Esophagus muscularis mucosa (tissue), 4 donors: Measurements from ENCODE around the gene YPEL1. TPM values are rescaled to one million over a fixed set of nuclear protein-coding genes. Genes with fewer than 3 reads are reported as not detected.

Experiments
- DNase-seq: peaks from one replicate; pipeline ENCODE4 v3.0.0-alpha.2; 2017; ENCODE audit errors: extremely low spot score
- H3K27ac ChIP-seq, 4 donors: fragments of 200-600 bp; sonication (generic); replicated peaks in 1 of 4; 1 replicate in 3 of 4; 2 replicates in 1 of 4; pipeline ENCODE4 v1.5.1; 2016 to 2019; ENCODE audit warnings: mild to moderate bottlenecking in 1 of 4
- H3K27me3 ChIP-seq, 4 donors: fragments of 200-600 bp; sonication (generic); one replicate each; pipeline versions ENCODE4 v1.5.1 to v1.6.0; 2016 to 2019
- H3K36me3 ChIP-seq, 4 donors: fragments of 200-600 bp; sonication (generic); one replicate each; pipeline ENCODE4 v1.5.1; 2016 to 2019
- H3K4me1 ChIP-seq, 4 donors: fragments of 200-600 bp; sonication (generic); one replicate each; pipeline ENCODE4 v1.5.1; 2016 to 2019
- H3K4me3 ChIP-seq, 4 donors: fragments of 200-600 bp; sonication (generic); 1 replicate in 2 of 4; 2 replicates in 2 of 4; pipeline ENCODE4 v1.5.1; 2016 to 2019; ENCODE audit warnings: mild to moderate bottlenecking in 4 of 4, moderate library complexity in 1 of 4
- H3K9me3 ChIP-seq, 4 donors: fragments of 200-600 bp; sonication (generic); 1 replicate in 3 of 4; 2 replicates in 1 of 4; pipeline ENCODE4 v1.5.1; 2016 to 2019
- EP300 ChIP-seq: sonication (generic); formaldehyde crosslinking; IDR thresholded peaks from one replicate; pipeline ENCODE4 v1.6.1; 2017; ENCODE audit warnings: antibody characterized with exemption
- POLR2A ChIP-seq: fragments of 450-650 bp; IDR thresholded peaks from one replicate; pipeline ENCODE4 v1.6.1; 2017; ENCODE audit warnings: antibody characterized with exemption, moderate library complexity, mild to moderate bottlenecking, low read depth
- POLR2AphosphoS5 ChIP-seq, 2 donors: sonication (generic); formaldehyde crosslinking; IDR thresholded peaks; one replicate each; pipeline ENCODE4 v1.6.1; 2017; ENCODE audit warnings: antibody characterized with exemption in 2 of 2
- WGBS: methylation state at CpG from one replicate; pipeline ENCODE4 v1.1.5; 2018; 5-methylcytosine and 5-hydroxymethylcytosine counted together
- intact Hi-C: fragments of 100-400 bp; cut with DNase I; formaldehyde crosslinking; loops from one replicate; pipeline ENCODE4 v1.15.1; 2023
- small RNA-seq, 3 donors: library from RNA; depleted of rRNA; stranded (forward); fragments of <200 nt; gene quantifications; one replicate each; pipeline ENCODE3, GENCODE V24; 2016
- total RNA-seq, 4 donors: library from RNA; depleted of rRNA; stranded (reverse); fragments of >200 nt; gene quantifications; one replicate each; pipeline versions ENCODE4 v1.1.0 to v1.2.1, GENCODE V29; 2016
- TF ChIP-seq, protein P1 (sequence below), 3 experiments: fragments of 200-600 bp in 2 of 3; fragments of 450-650 bp in 1 of 3; sonication (generic) in 2 of 3; IDR thresholded peaks; one replicate each; pipeline ENCODE4 v1.5.1; 2017 to 2019; ENCODE audit warnings: antibody characterized with exemption in 3 of 3, mild to moderate bottlenecking in 2 of 3, moderate library complexity in 1 of 3

Gene YPEL1
- total RNA-seq, 4 donors from 2014 or later, result 12.0 to 30.7 (median 16.5) TPM

DNA sequence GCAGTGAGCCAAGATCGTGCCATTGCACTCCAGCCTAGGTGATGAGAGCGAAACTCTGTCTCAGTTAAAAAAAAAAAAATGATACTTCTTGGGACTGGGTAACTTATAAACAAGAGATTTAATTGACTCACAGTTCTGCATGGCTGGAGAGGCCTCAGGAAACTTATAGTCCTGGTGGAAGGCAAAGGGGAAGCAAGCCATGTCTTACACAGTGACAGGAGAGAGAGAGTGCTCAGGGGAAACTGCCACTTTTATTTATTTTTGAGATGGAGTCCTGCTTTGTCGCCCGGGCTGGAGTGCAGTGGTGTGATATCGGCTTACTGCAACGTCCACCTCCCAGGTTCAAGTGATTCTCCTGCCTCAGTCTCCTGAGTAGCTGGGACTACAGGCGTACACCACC, 85.3 kb downstream of the YPEL1 start:
- Histone ChIP-seq H3K4me3 (no peak overlapping the region), H3K36me3 (peaks cover 0 to 26% (median 5%) of the 10 kb centered on the region in 4 donors), H3K27ac (no peak overlapping the region), H3K4me1 (peaks cover 22 to 30% (median 25%) of the 10 kb centered on the region in 4 donors), H3K27me3 (peaks cover 0 to 9% (median 0%) of the 10 kb centered on the region in 4 donors), H3K9me3 (no peaks in the 10 kb centered on the region)
- 94% methylated on average over 7 of the region's 7 CpGs for WGBS
- TF ChIP-seq POLR2AphosphoS5 (IDR thresholded peaks at IDR 0.05) (no peak), EP300 (no peak), POLR2A (no peak)
- TF ChIP-seq, protein P1, sequence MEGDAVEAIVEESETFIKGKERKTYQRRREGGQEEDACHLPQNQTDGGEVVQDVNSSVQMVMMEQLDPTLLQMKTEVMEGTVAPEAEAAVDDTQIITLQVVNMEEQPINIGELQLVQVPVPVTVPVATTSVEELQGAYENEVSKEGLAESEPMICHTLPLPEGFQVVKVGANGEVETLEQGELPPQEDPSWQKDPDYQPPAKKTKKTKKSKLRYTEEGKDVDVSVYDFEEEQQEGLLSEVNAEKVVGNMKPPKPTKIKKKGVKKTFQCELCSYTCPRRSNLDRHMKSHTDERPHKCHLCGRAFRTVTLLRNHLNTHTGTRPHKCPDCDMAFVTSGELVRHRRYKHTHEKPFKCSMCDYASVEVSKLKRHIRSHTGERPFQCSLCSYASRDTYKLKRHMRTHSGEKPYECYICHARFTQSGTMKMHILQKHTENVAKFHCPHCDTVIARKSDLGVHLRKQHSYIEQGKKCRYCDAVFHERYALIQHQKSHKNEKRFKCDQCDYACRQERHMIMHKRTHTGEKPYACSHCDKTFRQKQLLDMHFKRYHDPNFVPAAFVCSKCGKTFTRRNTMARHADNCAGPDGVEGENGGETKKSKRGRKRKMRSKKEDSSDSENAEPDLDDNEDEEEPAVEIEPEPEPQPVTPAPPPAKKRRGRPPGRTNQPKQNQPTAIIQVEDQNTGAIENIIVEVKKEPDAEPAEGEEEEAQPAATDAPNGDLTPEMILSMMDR (IDR thresholded peaks at IDR 0.05), result no peak
- intact Hi-C loops, result no loop called here
- DNase-seq, result no peak

Small RNA genes lying within 50 kb of the gene (small RNA-seq; reads per million reads assigned to genes)
- gene MIR301B (0.17 to 0.74 (median 0.17) reads per million in 3 donors), gene RN7SL280P (0 reads per million in 3 donors)

Other genes with a start within 250 kb of the YPEL1 start
- not detected for gene RIMBP3C, start 184.3 kb downstream of the YPEL1 start, total RNA-seq
- 10 to 100 TPM; 47.3 to 84.7 (median 65.2) TPM for gene UBE2L3, start 168.1 kb downstream of the YPEL1 start, total RNA-seq
- 10 to 100 TPM; 13.7 to 33.7 (median 26.2) TPM for gene YDJC, start 105.8 kb downstream of the YPEL1 start, total RNA-seq
- under 1 TPM; 0.26 to 0.99 (median 0.55) TPM for gene CCDC116, start 103.0 kb downstream of the YPEL1 start, total RNA-seq
- gene SDF2L1, start 93.5 kb downstream of the YPEL1 start, total RNA-seq, result 10 to 100 TPM; 22.4 to 40.8 (median 29.3) TPM
- gene PPIL2, start 69.8 kb downstream of the YPEL1 start, total RNA-seq, result 10 to 100 TPM; 16.9 to 34.3 (median 24.7) TPM
- 10 to 100 TPM; 44.9 to 87.2 (median 63.5) TPM for gene MAPK1, start 131.9 kb upstream of the YPEL1 start, total RNA-seq
- gene PPM1F, start 217.1 kb upstream of the YPEL1 start, total RNA-seq, result 10 to 100 TPM; 30.3 to 88.5 (median 74.1) TPM
- gene TOP3B, start 247.0 kb upstream of the YPEL1 start, total RNA-seq, result 10 to 100 TPM; 12.3 to 27.5 (median 20.4) TPM